ENCODE measurements around the gene PLA2G4F. TPM values are rescaled to one million over a fixed set of nuclear protein-coding genes. Genes with fewer than 3 reads are reported as not detected.

PLA2G4F gene
- total RNA-seq, 1 donor from 2014 or later, result not detected

GRCh38 chr15:42134617-42135245 is 21.7 kb downstream of the PLA2G4F start:
- intact Hi-C loops (cut with micrococcal nuclease), result loop anchor here (1.0 kb wide), 2 partner anchors 68 to 145 kb away; no protein-coding TSS in a partner anchor

GRCh38 chr15:42133886-42134502 is 22.4 kb downstream of the PLA2G4F start:
- intact Hi-C loops (cut with micrococcal nuclease), result loop anchor here (1.0 kb wide), 2 partner anchors 68 to 145 kb away; no protein-coding TSS in a partner anchor

- intact Hi-C loops (cut with micrococcal nuclease), result no loop called here
These were observed 23.1 kb downstream of the PLA2G4F start for GRCh38 chr15:42133356-42133755.

GRCh38 chr15:42131826-42132806 is 24.3 kb downstream of the PLA2G4F start:
- intact Hi-C loops (cut with micrococcal nuclease), result no loop called here

- intact Hi-C loops (cut with micrococcal nuclease), result no loop called here
These were observed 25.4 kb downstream of the PLA2G4F start for GRCh38 chr15:42131006-42131405.

GRCh38 chr15:42130246-42130986 is 26.0 kb downstream of the PLA2G4F start:
- intact Hi-C loops (cut with micrococcal nuclease), result no loop called here

- intact Hi-C loops (cut with micrococcal nuclease), result no loop called here
These were observed 27.1 kb downstream of the PLA2G4F start for GRCh38 chr15:42129364-42129763.

- intact Hi-C loops (cut with micrococcal nuclease), result no loop called here
These were observed 28.0 kb downstream of the PLA2G4F start for GRCh38 chr15:42128476-42128875.

GRCh38 chr15:42123546-42123945 is 32.9 kb downstream of the PLA2G4F start:
- intact Hi-C loops (cut with micrococcal nuclease), result no loop called here

GRCh38 chr15:42121682-42122081 is 34.8 kb downstream of the PLA2G4F start:
- intact Hi-C loops (cut with micrococcal nuclease), result no loop called here

GRCh38 chr15:42121021-42121420 is 35.4 kb downstream of the PLA2G4F start:
- intact Hi-C loops (cut with micrococcal nuclease), result no loop called here

- intact Hi-C loops (cut with micrococcal nuclease), result no loop called here
These were observed 36.2 kb downstream of the PLA2G4F start for GRCh38 chr15:42120285-42120684.

GRCh38 chr15:42119446-42119760 is 37.0 kb downstream of the PLA2G4F start:
- intact Hi-C loops (cut with micrococcal nuclease), result no loop called here

GRCh38 chr15:42118650-42119445 is 37.6 kb downstream of the PLA2G4F start:
- intact Hi-C loops (cut with micrococcal nuclease), result no loop called here

GRCh38 chr15:42111924-42112323 is 44.5 kb downstream of the PLA2G4F start:
- intact Hi-C loops (cut with micrococcal nuclease), result no loop called here

- intact Hi-C loops (cut with micrococcal nuclease), result no loop called here
These were observed 46.1 kb downstream of the PLA2G4F start for GRCh38 chr15:42110367-42110766.

- intact Hi-C loops (cut with micrococcal nuclease), result no loop called here
These were observed 47.6 kb downstream of the PLA2G4F start for GRCh38 chr15:42108806-42109205.

GRCh38 chr15:42108189-42108588 is 48.2 kb downstream of the PLA2G4F start:
- intact Hi-C loops (cut with micrococcal nuclease), result no loop called here

- intact Hi-C loops (cut with micrococcal nuclease), result no loop called here
These were observed 49.0 kb downstream of the PLA2G4F start for GRCh38 chr15:42107473-42107872.

- intact Hi-C loops (cut with micrococcal nuclease), result no loop called here
These were observed 50.1 kb downstream of the PLA2G4F start for GRCh38 chr15:42106288-42106687.
